Mesendoderm (in vitro differentiated cells): ENCODE measurements around the gene LRRN2. TPM values are rescaled to one million over a fixed set of nuclear protein-coding genes. Genes with fewer than 3 reads are reported as not detected.
"Not testable (repeated sequence)": the region's sequence is repeated elsewhere in the genome, so short reads cannot be mapped to it uniquely, and the experiment has no call there.

Experiments used
- DNase-seq: peaks from one replicate; pipeline ENCODE4 v3.0.0; 2013
- H2AK5ac ChIP-seq: 2 replicates; pipeline ENCODE4 v1.6.1; 2013; ENCODE audit warnings: low read length, inconsistent platforms
- H2BK120ac ChIP-seq: 2 replicates; pipeline ENCODE4 v1.6.1; 2013; ENCODE audit warnings: low read depth, mild to moderate bottlenecking, low read length, moderate library complexity, mixed read lengths
- H2BK15ac ChIP-seq: replicated peaks from 2 replicates; pipeline ENCODE4 v1.6.1; 2013; ENCODE audit warnings: low read depth, mild to moderate bottlenecking, moderate library complexity
- H2BK5ac ChIP-seq: 2 replicates; pipeline ENCODE4 v1.6.1; 2013; ENCODE audit warnings: low read length, inconsistent platforms
- H3K18ac ChIP-seq: 2 replicates; pipeline ENCODE4 v1.6.1; 2013; ENCODE audit warnings: mild to moderate bottlenecking, low read length, mixed read lengths
- H3K23ac ChIP-seq: one replicate; pipeline ENCODE4 v1.6.1; 2013; ENCODE audit warnings: low read length
- H3K27ac ChIP-seq: 2 replicates; pipeline ENCODE4 v1.5.1; 2013; ENCODE audit warnings: low read depth, mild to moderate bottlenecking, inconsistent platforms, low read length, moderate library complexity
- H3K27me3 ChIP-seq: 2 replicates; pipeline ENCODE4 v1.6.1; 2013; ENCODE audit warnings: low read length, control low read depth, mild to moderate bottlenecking, inconsistent platforms; ENCODE audit not compliant: insufficient read depth, poor library complexity
- H3K36me3 ChIP-seq: 2 replicates; pipeline ENCODE4 v1.6.1; 2013; ENCODE audit warnings: low read length, inconsistent platforms; ENCODE audit not compliant: control insufficient read depth, insufficient read depth
- H3K4ac ChIP-seq: one replicate; pipeline ENCODE4 v1.6.1; 2013; ENCODE audit warnings: low read depth, mild to moderate bottlenecking, low read length, moderate library complexity
- H3K4me1 ChIP-seq: 2 replicates; pipeline ENCODE4 v1.6.1; 2013; ENCODE audit warnings: low read depth, low read length, inconsistent platforms; ENCODE audit not compliant: control insufficient read depth
- H3K4me2 ChIP-seq: 2 replicates; pipeline ENCODE4 v1.6.1; 2013; ENCODE audit warnings: low read length
- H3K4me3 ChIP-seq: 2 replicates; pipeline ENCODE4 v1.5.1; 2013; ENCODE audit warnings: mild to moderate bottlenecking, low read length
- H3K56ac ChIP-seq: one replicate; pipeline ENCODE4 v1.6.1; 2013; ENCODE audit warnings: low read length
- H3K79me1 ChIP-seq: 2 replicates; pipeline ENCODE4 v1.6.1; 2013; ENCODE audit warnings: low read length, inconsistent platforms
- H3K79me2 ChIP-seq: 2 replicates; pipeline ENCODE4 v1.6.1; 2013; ENCODE audit warnings: mild to moderate bottlenecking, low read length; ENCODE audit not compliant: control insufficient read depth, insufficient read depth
- H3K9ac ChIP-seq: 2 replicates; pipeline ENCODE4 v1.6.1; 2013; ENCODE audit warnings: low read length, inconsistent platforms
- H4K5ac ChIP-seq: one replicate; pipeline ENCODE4 v1.6.1; 2013; ENCODE audit warnings: low read length
- H4K8ac ChIP-seq: one replicate; pipeline ENCODE4 v1.6.1; 2013; ENCODE audit warnings: low read depth, mild to moderate bottlenecking, control low read depth, low read length, moderate library complexity
- WGBS: extraction: QIAGEN DNeasy Blood & Tissue Kit; methylation state at CpG from one replicate; pipeline ENCODE4 v1.1.7; 2013; ENCODE audit warnings: low lambda C conversion rate, missing lambda C conversion rate; ENCODE audit not compliant: insufficient coverage; ENCODE audit errors: extremely low coverage; 5-methylcytosine and 5-hydroxymethylcytosine counted together
- small RNA-seq: library from polyadenylated mRNA; stranded (forward); fragments of <200 nt; extraction: miRNeasy Mini kit (QIAGEN cat#:217004); gene quantifications from one replicate; pipeline ENCODE3, GENCODE V24; 2013; ENCODE audit not compliant: insufficient read depth

LRRN2 gene

DNA sequence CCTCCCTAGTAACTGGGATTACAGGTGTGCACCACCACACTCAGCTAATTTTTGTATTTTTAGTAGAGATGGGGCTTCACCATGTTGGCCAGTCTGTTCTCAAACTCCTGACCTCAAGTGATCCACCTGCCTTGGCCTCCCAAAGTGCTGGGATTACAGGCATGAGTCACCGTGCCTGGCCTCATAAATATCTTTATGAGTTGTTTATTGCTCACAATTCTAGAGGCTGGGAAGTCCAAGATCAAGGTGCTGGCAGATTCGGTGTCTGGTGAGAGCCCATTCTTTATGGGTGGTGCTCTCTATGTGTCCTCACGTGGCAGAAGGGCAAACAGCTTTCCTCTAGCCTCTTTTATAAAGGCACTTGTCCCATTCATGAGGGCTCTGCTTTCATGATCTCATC, 115.5 kb downstream of the LRRN2 start:
- WGBS = no CpG with 5 or more reads among the region's 3 CpGs
- H3K4ac ChIP-seq, H4K8ac ChIP-seq, H3K79me1 ChIP-seq, H3K4me2 ChIP-seq, H3K23ac ChIP-seq, H2BK120ac ChIP-seq, H3K4me3 ChIP-seq, H3K56ac ChIP-seq, H3K27ac ChIP-seq, H3K79me2 ChIP-seq, H2AK5ac ChIP-seq, H3K27me3 ChIP-seq, H3K18ac ChIP-seq, H2BK15ac ChIP-seq, H4K5ac ChIP-seq, H2BK5ac ChIP-seq, H3K36me3 ChIP-seq, H3K4me1 ChIP-seq, H3K9ac ChIP-seq, DNase-seq: not testable (repeated sequence)

DNA sequence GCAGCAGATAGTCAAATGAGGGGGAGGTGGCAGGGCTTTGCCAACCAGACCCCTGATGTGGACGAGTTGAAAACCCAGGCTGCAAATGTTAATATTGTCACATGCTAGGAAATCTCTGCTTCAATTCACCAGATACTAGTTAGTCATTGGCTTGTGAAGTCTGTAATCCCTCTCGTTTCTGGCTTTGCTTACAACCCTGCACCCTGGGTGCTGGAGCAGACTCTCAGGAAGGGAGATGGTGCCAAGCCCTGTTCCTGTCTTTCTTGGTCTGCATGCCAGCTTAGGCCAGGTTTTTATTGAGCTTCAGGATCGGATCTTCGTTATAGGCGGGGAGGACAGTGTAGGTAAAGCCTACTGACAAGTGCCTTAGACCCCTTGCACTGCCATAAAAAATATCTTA, 116.1 kb downstream of the LRRN2 start:
- no peak for DNase-seq
- no peak overlapping the region for H2AK5ac ChIP-seq
- no peak overlapping the region for H3K4me3 ChIP-seq
- no peak overlapping the region for H3K18ac ChIP-seq
- peaks cover 10% of the 10 kb centered on the region for H3K4me1 ChIP-seq
- no peak overlapping the region for H2BK120ac ChIP-seq
- H3K4ac ChIP-seq = no peak overlapping the region
- no peak overlapping the region for H4K5ac ChIP-seq
- no peak overlapping the region for H4K8ac ChIP-seq
- no peak overlapping the region for H3K9ac ChIP-seq
- H3K36me3 ChIP-seq = no peaks in the 10 kb centered on the region
- no peak overlapping the region for H3K27ac ChIP-seq
- H2BK15ac ChIP-seq = no peak overlapping the region
- no peaks in the 10 kb centered on the region for H3K79me1 ChIP-seq
- no peak overlapping the region for H3K56ac ChIP-seq
- H3K79me2 ChIP-seq = no peaks in the 10 kb centered on the region
- H2BK5ac ChIP-seq = no peak overlapping the region
- H3K4me2 ChIP-seq = no peak overlapping the region
- no CpG with 5 or more reads among the region's 5 CpGs for WGBS
- no peaks in the 10 kb centered on the region for H3K27me3 ChIP-seq
- H3K23ac ChIP-seq = no peak overlapping the region

DNA sequence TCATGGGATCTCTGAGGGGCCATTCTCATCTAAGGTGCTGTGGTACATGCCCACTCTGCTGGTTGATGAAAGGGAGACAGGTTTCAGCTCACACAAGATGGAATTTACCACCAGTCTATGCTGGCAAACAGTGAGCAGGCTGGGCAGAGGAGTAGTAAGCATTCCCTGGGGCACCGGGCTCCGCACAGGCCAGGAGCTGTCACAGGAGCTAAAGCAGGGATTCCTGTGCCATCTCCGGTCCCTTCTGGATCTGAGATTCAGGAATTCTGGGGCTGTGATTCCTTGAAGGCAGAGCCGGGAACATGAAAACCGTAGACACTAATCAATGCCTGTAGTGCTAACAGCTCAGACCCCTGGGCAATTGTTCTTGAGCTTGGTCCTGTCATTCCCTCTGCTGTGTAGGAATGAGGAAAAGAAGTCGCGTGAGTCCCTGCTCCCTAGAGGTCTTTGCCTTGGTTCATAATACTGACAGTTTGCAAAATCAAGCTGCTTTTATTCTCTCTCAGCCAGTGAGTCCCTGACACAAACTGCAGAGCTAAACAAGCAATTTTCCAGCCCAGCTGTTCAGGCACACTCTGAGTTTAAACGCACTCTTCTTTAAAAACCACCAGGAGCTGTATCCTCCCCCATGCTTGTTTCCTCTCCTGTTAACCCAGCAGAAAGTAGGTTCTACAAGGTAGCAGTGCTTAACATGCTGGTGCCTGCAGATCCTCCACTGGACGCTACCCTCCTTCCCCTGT, 116.8 kb downstream of the LRRN2 start:
- Histone ChIP-seq H3K27ac (no peak overlapping the region), H3K79me2 (no peaks in the 10 kb centered on the region), H3K4me2 (no peak overlapping the region), H3K27me3 (no peaks in the 10 kb centered on the region), H3K56ac (no peak overlapping the region), H3K4me1 (peaks cover 4% of the 10 kb centered on the region), H4K5ac (no peak overlapping the region), H2BK120ac (no peak overlapping the region), H3K4ac (no peak overlapping the region), H3K4me3 (no peak overlapping the region), H2BK15ac (no peak overlapping the region), H4K8ac (no peak overlapping the region), H3K79me1 (no peaks in the 10 kb centered on the region), H3K9ac (no peak overlapping the region), H3K18ac (no peak overlapping the region), H3K36me3 (no peaks in the 10 kb centered on the region), H3K23ac (no peak overlapping the region), H2BK5ac (no peak overlapping the region), H2AK5ac (no peak overlapping the region)
- WGBS = no CpG with 5 or more reads among the region's 9 CpGs
- DNase-seq = no peak

Small RNA genes within 50 kb of the gene (small RNA-seq; reads per million reads assigned to genes)
- gene RF00601 (not detected), gene RNA5SP75 (not detected)
